IMR-90 (cell line): Measurements from ENCODE around the gene TEF. TPM values are rescaled to one million over a fixed set of nuclear protein-coding genes. Genes with fewer than 3 reads are reported as not detected.
A peak's percentile ranks its signal among the peaks of the same experiment; 100 is the strongest.

ENCODE experiments used
- ATAC-seq: fragments of 200-7000 bp; cut with Tn5 transposase; 2 replicates; pipeline ENCODE4 v1.9.1; 2020; ENCODE audit warnings: low read depth, mild to moderate bottlenecking, moderate library complexity
- BruUV-seq: library from RNA; stranded (reverse); fragments of 400-500 nt; replicated peaks from 2 replicates; lab custom pipeline; 2021; lab: Mats Ljungman, UMichigan
- CTCF ChIA-PET: fragments of 300-600 bp; formaldehyde crosslinking; extraction: SDS; loops from one replicate; lab custom pipeline; 2021; ENCODE audit warnings: antibody characterized with exemption; lab: Yijun Ruan, JAX
- POLR2A ChIA-PET: fragments of 300-600 bp; sonication (Branson Sonifier 250); formaldehyde crosslinking; loops from one replicate; lab custom pipeline; 2022; ENCODE audit warnings: antibody characterized with exemption; ENCODE audit not compliant: unreplicated experiment; lab: Charles Lee
- DNase-seq: peaks from one replicate; pipeline ENCODE4 v3.0.0; 2013
- H2AFZ ChIP-seq: replicated peaks from 2 replicates; pipeline ENCODE3; 2013; ENCODE audit warnings: low read length, mild to moderate bottlenecking; ENCODE audit not compliant: poor library complexity
- H2AK5ac ChIP-seq: 2 replicates; pipeline ENCODE4 v1.6.1; 2013; ENCODE audit warnings: low read depth, low read length, inconsistent platforms
- H2AK9ac ChIP-seq: replicated peaks from 2 replicates; pipeline ENCODE3; 2013; ENCODE audit warnings: mild to moderate bottlenecking, low read depth, low read length, moderate library complexity; ENCODE audit not compliant: poor library complexity
- H2BK120ac ChIP-seq: 2 replicates; pipeline ENCODE4 v1.6.1; 2013; ENCODE audit warnings: low read depth, low read length, inconsistent platforms
- H2BK15ac ChIP-seq: 3 replicates; pipeline ENCODE4 v1.6.1; 2013; ENCODE audit warnings: low read depth, low read length, inconsistent platforms
- H2BK20ac ChIP-seq: 2 replicates; pipeline ENCODE4 v1.6.1; 2013; ENCODE audit warnings: low read depth, mild to moderate bottlenecking, inconsistent platforms, low read length, moderate library complexity
- H2BK5ac ChIP-seq: 2 replicates; pipeline ENCODE4 v1.6.1; 2013; ENCODE audit warnings: mild to moderate bottlenecking, low read depth, low read length, inconsistent platforms; ENCODE audit not compliant: poor library complexity, severe bottlenecking
- H3K14ac ChIP-seq: replicated peaks from 2 replicates; pipeline ENCODE4 v1.6.1; 2013; ENCODE audit warnings: low read depth, low read length, inconsistent platforms
- H3K18ac ChIP-seq: 2 replicates; pipeline ENCODE4 v1.6.1; 2013; ENCODE audit warnings: low read depth, low read length, control low read depth
- H3K23ac ChIP-seq: 2 replicates; pipeline ENCODE4 v1.6.1; 2013; ENCODE audit warnings: low read depth, low read length, inconsistent platforms
- H3K27ac ChIP-seq: 2 replicates; pipeline ENCODE4 v1.5.1; 2013; ENCODE audit warnings: mild to moderate bottlenecking, control low read depth, low read length; ENCODE audit not compliant: insufficient read depth
- H3K27me3 ChIP-seq: 2 replicates; pipeline ENCODE4 v1.6.1; 2013; ENCODE audit warnings: low read length; ENCODE audit not compliant: control insufficient read depth, insufficient read depth
- H3K36me3 ChIP-seq: 2 replicates; pipeline ENCODE4 v1.6.1; 2013; ENCODE audit warnings: low read length, mixed read lengths; ENCODE audit not compliant: control insufficient read depth, insufficient read depth
- H3K4ac ChIP-seq: 2 replicates; pipeline ENCODE4 v1.6.1; 2013; ENCODE audit warnings: low read depth, low read length, inconsistent platforms
- H3K4me1 ChIP-seq: 2 replicates; pipeline ENCODE4 v1.6.1; 2013; ENCODE audit warnings: low read length, mixed read lengths; ENCODE audit not compliant: control insufficient read depth, insufficient read depth
- H3K4me2 ChIP-seq: 2 replicates; pipeline ENCODE4 v1.6.1; 2013; ENCODE audit warnings: low read depth, mild to moderate bottlenecking, control low read depth, low read length, moderate library complexity
- H3K4me3 ChIP-seq: 2 replicates; pipeline ENCODE4 v1.5.1; 2013; ENCODE audit warnings: low read depth, mild to moderate bottlenecking, control low read depth, low read length, moderate library complexity; ENCODE audit not compliant: insufficient read depth
- H3K56ac ChIP-seq: 2 replicates; pipeline ENCODE4 v1.6.1; 2013; ENCODE audit warnings: low read length, inconsistent platforms; ENCODE audit not compliant: insufficient read depth; ENCODE audit errors: extremely low read depth
- H3K79me1 ChIP-seq, 2 experiments: 2 replicates each; pipeline ENCODE4 v1.6.1; 2013; ENCODE audit warnings: low read length in 2 of 2, inconsistent platforms in 1 of 2, low read depth in 1 of 2
- H3K9ac ChIP-seq: 2 replicates; pipeline ENCODE4 v1.6.1; 2013; ENCODE audit warnings: low read depth, low read length, control low read depth
- H3K9me1 ChIP-seq: 2 replicates; pipeline ENCODE4 v1.6.1; 2013; ENCODE audit warnings: low read length, inconsistent platforms; ENCODE audit not compliant: insufficient read depth
- H3K9me3 ChIP-seq: 2 replicates; pipeline ENCODE4 v1.6.1; 2013; ENCODE audit warnings: low read length; ENCODE audit not compliant: control insufficient read depth, insufficient read depth
- H4K20me1 ChIP-seq: 2 replicates; pipeline ENCODE4 v1.6.1; 2013; ENCODE audit warnings: low read length, inconsistent platforms; ENCODE audit not compliant: insufficient read depth
- H4K5ac ChIP-seq: 2 replicates; pipeline ENCODE4 v1.6.1; 2013; ENCODE audit warnings: mild to moderate bottlenecking, low read depth, low read length, control low read depth
- H4K8ac ChIP-seq, 2 experiments: 2 replicates each; pipeline ENCODE4 v1.6.1; 2013; ENCODE audit warnings: low read depth in 2 of 2, low read length in 2 of 2, control low read depth in 1 of 2, inconsistent platforms in 1 of 2
- H4K91ac ChIP-seq: 2 replicates; pipeline ENCODE4 v1.6.1; 2013; ENCODE audit warnings: low read depth, low read length, inconsistent platforms; ENCODE audit not compliant: insufficient read depth
- CTCF ChIP-seq: conservative IDR thresholded peaks from 2 replicates; pipeline ENCODE4 v1.5.1; 2012; ENCODE audit warnings: mild to moderate bottlenecking, low read depth, low read length, improper control_type of control experiment
- MAFK ChIP-seq: IDR thresholded peaks from 2 replicates; pipeline ENCODE4 v1.6.1; 2012; ENCODE audit warnings: low read depth, low read length, improper control_type of control experiment
- MAZ ChIP-seq: IDR thresholded peaks from 2 replicates; pipeline ENCODE4 v1.6.1; 2012; ENCODE audit warnings: low read depth, mild to moderate bottlenecking, low read length, improper control_type of control experiment, moderate library complexity, borderline replicate concordance
- WGBS, 2 experiments: methylation state at CpG; one replicate each; pipeline versions ENCODE4 v1.1.5 to v1.1.7; 2013; ENCODE audit warnings: missing lambda C conversion rate in 2 of 2; ENCODE audit not compliant: insufficient read length in 1 of 2; ENCODE audit errors: extremely low coverage in 2 of 2; 5-methylcytosine and 5-hydroxymethylcytosine counted together
- dilution Hi-C: fragments of 300-500 bp; cut with HindIII; formaldehyde crosslinking; loops from one replicate; pipeline ENCODE4 v1.14.3; 2018; ENCODE audit warnings: low sequenced_read_pairs; ENCODE audit not compliant: unreplicated experiment
- in situ Hi-C: fragments of 300-500 bp; cut with MboI; formaldehyde crosslinking; loops from 3 replicates; pipeline ENCODE4 v1.14.3; 2019; ENCODE audit warnings: low sequenced_read_pairs, inconsistent platforms, mixed read lengths
- intact Hi-C: fragments of 100-400 bp; cut with micrococcal nuclease; formaldehyde crosslinking; loops from 2 replicates; pipeline ENCODE4 v1.10.0; 2022
- polyA plus RNA-seq, 3 experiments: library from polyadenylated mRNA; depleted of rRNA; stranded (reverse); fragments of >200 nt; gene quantifications; 2 replicates each; pipeline ENCODE4 v1.2.3, GENCODE V29; 2012; ENCODE audit warnings: low replicate concordance in 1 of 3
- total RNA-seq: library from RNA; depleted of rRNA; stranded (reverse); fragments of >200 nt; gene quantifications from 2 replicates; pipeline ENCODE4 v1.2.3, GENCODE V29; 2012

The TEF gene
- total and polyA plus RNA-seq, 2 of the 4 experiments (the other 2 are of a cell fraction), result 5.6 to 11.6 TPM

GRCh38 chr22:41403532-41404318, 22.0 kb downstream of the TEF start (continued):
- TF ChIP-seq CTCF (peak; percentile 92), MAFK (peak; percentile 89)

- Histone ChIP-seq H2BK5ac (no peak overlapping the region), H3K23ac (no peak overlapping the region), H4K20me1 (no peaks in the 10 kb centered on the region), H3K4me1 (peaks cover 13% of the 10 kb centered on the region), H3K27me3 (no peaks in the 10 kb centered on the region), H3K4me3 (no peak overlapping the region), H3K56ac (no peak overlapping the region), H2BK20ac (no peak overlapping the region), H2AFZ (peak overlapping the region; percentile 32), H2BK15ac (no peak overlapping the region), H3K27ac (no peak overlapping the region), H2AK9ac (no peak overlapping the region), H4K91ac (no peak overlapping the region), H3K14ac (no peak overlapping the region), H3K4me2 (no peak overlapping the region), H2AK5ac (no peak overlapping the region), H3K9me1 (peaks cover 9% of the 10 kb centered on the region), H4K5ac (no peak overlapping the region), H4K8ac (no peak overlapping the region), H3K9ac (no peak overlapping the region), H2BK120ac (no peak overlapping the region), H3K4ac (no peak overlapping the region), H3K79me1 (no peaks in the 10 kb centered on the region; a peak in 1 of 4 replicates), H3K18ac (no peak overlapping the region), H3K9me3 (no peaks in the 10 kb centered on the region), H3K36me3 (no peaks in the 10 kb centered on the region)
- WGBS, 2 experiments, result 80% methylated on average over 1 of the region's 8 CpGs; no CpG with 5 or more reads in 1 of the 2 experiments
- no peak for DNase-seq
- in situ Hi-C loops, result loop anchor here (10.0 kb wide), 1 partner anchor 199 kb away; no protein-coding TSS in a partner anchor
- no TSS peak for BruUV-seq
- ChIA-PET POLR2A (no interaction called here), CTCF (interaction anchor here (0.7 kb wide), 1 partner anchor 31 kb away, joined by 4 read pairs; no protein-coding TSS in a partner anchor)
- no peak for TF ChIP-seq MAZ
- ATAC-seq, result no peak
- intact Hi-C loops, result no loop called here
- dilution Hi-C loops, result no loop called here
These were observed 23.8 kb downstream of the TEF start for GRCh38 chr22:41405588-41405987.
